ENCODE data around the gene LRRC57.
"Not testable (repeated sequence)": the region's sequence is repeated elsewhere in the genome, so short reads cannot be mapped to it uniquely, and the experiment has no call there.

Gene LRRC57

GRCh38 chr15:42581272-42581730, 32.7 kb upstream of the LRRC57 start:
- Histone ChIP-seq H3K4me1 (ENCODE audit: control insufficient read depth in 2 of 2, insufficient read depth in 2 of 2, low read length in 2 of 2) (peaks cover 6 to 18% of the 10 kb centered on the region in 2 donors), H3K9ac (ENCODE audit: low read depth in 1 of 2, low read length in 2 of 2) (peak overlapping the region; percentile 54 to 74), H3K9me3 (ENCODE audit: control insufficient read depth in 2 of 2, low read length in 2 of 2) (no peaks in the 10 kb centered on the region), H3K4me3 (ENCODE audit: low read length in 2 of 2) (peak overlapping the region; percentile 67 to 68), H3K36me3 (ENCODE audit: control insufficient read depth in 2 of 2, insufficient read depth in 2 of 2, low read length in 2 of 2) (no peaks in the 10 kb centered on the region), H3K27me3 (ENCODE audit: control insufficient read depth in 2 of 2, insufficient read depth in 2 of 2, low read length in 2 of 2) (peaks cover 3 to 5% of the 10 kb centered on the region in 2 donors), H3K27ac (ENCODE audit: low read depth in 2 of 2, low read length in 2 of 2) (peak overlapping the region; percentile 64 to 72)

GRCh38 chr15:42578984-42579537, 30.5 kb upstream of the LRRC57 start:
- no peak overlapping the region for H3K9ac ChIP-seq (ENCODE audit: low read depth in 1 of 2, low read length in 2 of 2)
- no peak overlapping the region for H3K27ac ChIP-seq (ENCODE audit: low read depth in 2 of 2, low read length in 2 of 2)
- no peaks in the 10 kb centered on the region for H3K9me3 ChIP-seq (ENCODE audit: control insufficient read depth in 2 of 2, low read length in 2 of 2)
- peaks cover 10 to 34% of the 10 kb centered on the region in 2 donors for H3K4me1 ChIP-seq (ENCODE audit: control insufficient read depth in 2 of 2, insufficient read depth in 2 of 2, low read length in 2 of 2)
- no peak overlapping the region for H3K4me3 ChIP-seq (ENCODE audit: low read length in 2 of 2)
- H3K36me3 ChIP-seq (ENCODE audit: control insufficient read depth in 2 of 2, insufficient read depth in 2 of 2, low read length in 2 of 2), result no peaks in the 10 kb centered on the region
- H3K27me3 ChIP-seq (ENCODE audit: control insufficient read depth in 2 of 2, insufficient read depth in 2 of 2, low read length in 2 of 2), result peaks cover 3 to 10% of the 10 kb centered on the region in 2 donors

- H3K9ac ChIP-seq (ENCODE audit: low read depth in 1 of 2, low read length in 2 of 2), result no peak overlapping the region
- H3K27ac ChIP-seq (ENCODE audit: low read depth in 2 of 2, low read length in 2 of 2), result no peak overlapping the region
- H3K9me3 ChIP-seq (ENCODE audit: control insufficient read depth in 2 of 2, low read length in 2 of 2), result no peaks in the 10 kb centered on the region
- H3K4me1 ChIP-seq (ENCODE audit: control insufficient read depth in 2 of 2, insufficient read depth in 2 of 2, low read length in 2 of 2), result peaks cover 10 to 36% of the 10 kb centered on the region in 2 donors
- no peaks in the 10 kb centered on the region for H3K36me3 ChIP-seq (ENCODE audit: control insufficient read depth in 2 of 2, insufficient read depth in 2 of 2, low read length in 2 of 2)
- H3K4me3 ChIP-seq (ENCODE audit: low read length in 2 of 2), result peak overlapping the region in 1 of 2 donors; percentile 48
- peaks cover 3 to 10% of the 10 kb centered on the region in 2 donors for H3K27me3 ChIP-seq (ENCODE audit: control insufficient read depth in 2 of 2, insufficient read depth in 2 of 2, low read length in 2 of 2)
These were observed 29.0 kb upstream of the LRRC57 start for GRCh38 chr15:42577514-42578031.

DNA sequence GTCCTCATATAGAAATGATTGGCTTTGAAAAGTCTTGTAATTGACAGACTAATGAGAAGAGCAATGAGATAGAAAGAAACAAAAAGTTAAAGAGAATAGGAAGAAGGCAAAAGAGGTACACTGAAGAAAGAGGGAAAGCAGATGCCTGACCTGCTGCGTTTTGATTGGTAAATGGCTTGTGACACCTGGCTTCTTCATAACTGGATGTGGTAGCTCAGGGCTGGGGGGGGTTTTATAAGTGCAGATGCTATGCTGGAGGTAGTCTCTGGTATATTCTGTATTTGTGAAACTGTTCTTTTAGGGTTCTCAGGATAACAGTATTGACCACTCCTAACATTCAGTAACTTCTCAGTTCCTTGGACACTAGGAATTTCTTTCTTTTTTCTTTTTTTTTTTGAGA, 28.2 kb upstream of the LRRC57 start:
- Histone ChIP-seq H3K27me3 (ENCODE audit: control insufficient read depth in 2 of 2, insufficient read depth in 2 of 2, low read length in 2 of 2) (peaks cover 3 to 10% of the 10 kb centered on the region in 2 donors), H3K9me3 (ENCODE audit: control insufficient read depth in 2 of 2, low read length in 2 of 2) (no peaks in the 10 kb centered on the region), H3K4me1 (ENCODE audit: control insufficient read depth in 2 of 2, insufficient read depth in 2 of 2, low read length in 2 of 2) (peaks cover 6 to 34% of the 10 kb centered on the region in 2 donors), H3K4me3 (ENCODE audit: low read length in 2 of 2) (peak overlapping the region; percentile 21 to 73), H3K9ac (ENCODE audit: low read depth in 1 of 2, low read length in 2 of 2) (no peak overlapping the region), H3K36me3 (ENCODE audit: control insufficient read depth in 2 of 2, insufficient read depth in 2 of 2, low read length in 2 of 2) (no peaks in the 10 kb centered on the region), H3K27ac (ENCODE audit: low read depth in 2 of 2, low read length in 2 of 2) (no peak overlapping the region)

DNA sequence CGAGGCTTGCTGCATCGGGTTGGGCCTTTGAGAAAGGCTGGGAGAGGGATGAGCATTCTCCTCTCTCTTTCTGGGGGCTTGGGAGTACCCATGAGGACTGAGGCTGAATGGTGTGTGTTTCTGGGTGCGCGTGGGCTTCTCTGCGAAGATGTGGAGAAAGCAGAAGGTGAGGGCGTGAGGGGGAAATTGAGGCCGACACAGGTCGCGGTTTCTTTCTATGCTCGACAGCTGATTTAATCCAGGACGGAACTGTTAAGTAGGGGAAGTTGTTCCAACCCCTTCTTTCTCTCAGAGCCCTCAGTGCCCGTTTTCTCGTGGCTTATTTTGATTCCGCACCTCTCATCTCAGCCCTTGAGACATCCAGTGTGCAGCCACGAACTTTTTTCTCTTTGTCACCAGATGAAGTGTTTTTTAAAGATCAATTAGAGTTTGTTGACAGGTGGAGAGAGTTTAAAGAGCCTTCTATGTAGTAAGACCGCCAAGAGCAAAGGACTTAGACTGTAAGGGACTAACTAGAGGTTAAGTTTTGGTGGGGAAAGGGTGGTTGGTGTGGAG, 27.5 kb upstream of the LRRC57 start:
- peaks cover 3 to 10% of the 10 kb centered on the region in 2 donors for H3K27me3 ChIP-seq (ENCODE audit: control insufficient read depth in 2 of 2, insufficient read depth in 2 of 2, low read length in 2 of 2)
- peak overlapping the region; percentile 73 to 80 for H3K4me3 ChIP-seq (ENCODE audit: low read length in 2 of 2)
- no peaks in the 10 kb centered on the region for H3K36me3 ChIP-seq (ENCODE audit: control insufficient read depth in 2 of 2, insufficient read depth in 2 of 2, low read length in 2 of 2)
- H3K27ac ChIP-seq (ENCODE audit: low read depth in 2 of 2, low read length in 2 of 2), result peak overlapping the region; percentile 60 to 72
- peaks cover 4 to 28% of the 10 kb centered on the region in 2 donors for H3K4me1 ChIP-seq (ENCODE audit: control insufficient read depth in 2 of 2, insufficient read depth in 2 of 2, low read length in 2 of 2)
- H3K9me3 ChIP-seq (ENCODE audit: control insufficient read depth in 2 of 2, low read length in 2 of 2), result no peaks in the 10 kb centered on the region
- peak overlapping the region; percentile 66 to 76 for H3K9ac ChIP-seq (ENCODE audit: low read depth in 1 of 2, low read length in 2 of 2)

GRCh38 chr15:42575188-42576039, 26.8 kb upstream of the LRRC57 start, which contains the start of gene STARD9:
Gene STARD9, plus strand, starts transcription at chr15:42575606. Its CDS starts 110 bp downstream, at chr15:42575716.
- peaks cover 4 to 25% of the 10 kb centered on the region in 2 donors for H3K4me1 ChIP-seq (ENCODE audit: control insufficient read depth in 2 of 2, insufficient read depth in 2 of 2, low read length in 2 of 2)
- H3K27ac ChIP-seq (ENCODE audit: low read depth in 2 of 2, low read length in 2 of 2), result peak within 1 kb of the TSS; percentile 72 to 81
- no peaks in the 10 kb centered on the region for H3K36me3 ChIP-seq (ENCODE audit: control insufficient read depth in 2 of 2, insufficient read depth in 2 of 2, low read length in 2 of 2)
- H3K9me3 ChIP-seq (ENCODE audit: control insufficient read depth in 2 of 2, low read length in 2 of 2), result no peaks in the 10 kb centered on the region
- H3K4me3 ChIP-seq (ENCODE audit: low read length in 2 of 2), result peak within 1 kb of the TSS; percentile 73 to 80
- peak within 1 kb of the TSS; percentile 66 to 76 for H3K9ac ChIP-seq (ENCODE audit: low read depth in 1 of 2, low read length in 2 of 2)
- H3K27me3 ChIP-seq (ENCODE audit: control insufficient read depth in 2 of 2, insufficient read depth in 2 of 2, low read length in 2 of 2), result peaks cover 3 to 10% of the 10 kb centered on the region in 2 donors

GRCh38 chr15:42558739-42559138, 10.1 kb upstream of the LRRC57 start:
- Histone ChIP-seq H3K27ac (ENCODE audit: low read depth in 2 of 2, low read length in 2 of 2) (no peak overlapping the region), H3K9me3 (ENCODE audit: control insufficient read depth in 2 of 2, low read length in 2 of 2) (no peaks in the 10 kb centered on the region), H3K27me3 (ENCODE audit: control insufficient read depth in 2 of 2, insufficient read depth in 2 of 2, low read length in 2 of 2) (no peaks in the 10 kb centered on the region), H3K36me3 (ENCODE audit: control insufficient read depth in 2 of 2, insufficient read depth in 2 of 2, low read length in 2 of 2) (peaks cover 12 to 33% of the 10 kb centered on the region in 2 donors), H3K4me3 (ENCODE audit: low read length in 2 of 2) (no peak overlapping the region), H3K4me1 (ENCODE audit: control insufficient read depth in 2 of 2, insufficient read depth in 2 of 2, low read length in 2 of 2) (no peaks in the 10 kb centered on the region), H3K9ac (ENCODE audit: low read depth in 1 of 2, low read length in 2 of 2) (no peak overlapping the region)

DNA sequence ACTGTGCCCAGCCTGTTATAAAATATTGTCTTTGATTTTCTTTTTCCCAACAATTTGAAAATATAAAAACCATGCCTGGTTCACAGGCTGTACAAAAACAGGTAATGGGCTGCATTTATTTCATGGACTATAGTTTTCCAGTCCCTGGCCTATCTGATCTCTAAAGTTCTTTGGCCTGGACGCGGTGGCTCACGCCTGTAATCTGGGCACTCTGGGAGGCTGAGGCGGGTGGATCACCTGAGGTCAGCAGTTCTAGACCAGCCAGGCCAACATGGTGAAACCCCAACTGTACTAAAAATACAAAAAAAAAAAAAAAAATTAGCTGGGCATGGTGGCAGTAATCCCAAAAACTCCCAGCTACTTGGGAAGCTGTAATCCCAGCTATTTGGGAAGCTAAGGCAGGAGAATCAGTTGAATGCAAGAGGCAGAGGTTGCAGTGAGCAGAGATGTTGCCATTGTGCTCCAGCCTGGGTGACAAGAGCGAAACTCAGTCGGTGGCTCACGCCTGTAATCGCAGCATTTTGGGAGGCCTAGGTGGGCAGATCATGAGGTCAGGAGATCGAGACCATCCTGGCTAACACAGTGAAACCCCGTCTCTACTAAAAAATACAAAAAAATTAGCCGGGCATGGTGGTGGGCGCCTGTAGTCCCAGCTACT, 8.1 kb upstream of the LRRC57 start:
- H3K4me1 ChIP-seq (ENCODE audit: control insufficient read depth in 2 of 2, insufficient read depth in 2 of 2, low read length in 2 of 2); H3K9me3 ChIP-seq (ENCODE audit: control insufficient read depth in 2 of 2, low read length in 2 of 2); H3K27ac ChIP-seq (ENCODE audit: low read depth in 2 of 2, low read length in 2 of 2); H3K4me3 ChIP-seq (ENCODE audit: low read length in 2 of 2); H3K9ac ChIP-seq (ENCODE audit: low read depth in 1 of 2, low read length in 2 of 2); H3K27me3 ChIP-seq (ENCODE audit: control insufficient read depth in 2 of 2, insufficient read depth in 2 of 2, low read length in 2 of 2): not testable (repeated sequence)
- peaks cover 8 to 20% of the 10 kb centered on the region in 2 donors for H3K36me3 ChIP-seq (ENCODE audit: control insufficient read depth in 2 of 2, insufficient read depth in 2 of 2, low read length in 2 of 2)

- H3K27ac ChIP-seq (ENCODE audit: low read depth in 2 of 2, low read length in 2 of 2), result no peak overlapping the region
- H3K4me3 ChIP-seq (ENCODE audit: low read length in 2 of 2), result no peak overlapping the region
- no peaks in the 10 kb centered on the region for H3K27me3 ChIP-seq (ENCODE audit: control insufficient read depth in 2 of 2, insufficient read depth in 2 of 2, low read length in 2 of 2)
- no peaks in the 10 kb centered on the region for H3K9me3 ChIP-seq (ENCODE audit: control insufficient read depth in 2 of 2, low read length in 2 of 2)
- peaks cover 0 to 4% of the 10 kb centered on the region in 2 donors for H3K4me1 ChIP-seq (ENCODE audit: control insufficient read depth in 2 of 2, insufficient read depth in 2 of 2, low read length in 2 of 2)
- H3K36me3 ChIP-seq (ENCODE audit: control insufficient read depth in 2 of 2, insufficient read depth in 2 of 2, low read length in 2 of 2), result peaks cover 0 to 2% of the 10 kb centered on the region in 2 donors
- H3K9ac ChIP-seq (ENCODE audit: low read depth in 1 of 2, low read length in 2 of 2), result no peak overlapping the region
These were observed 5.0 kb upstream of the LRRC57 start for GRCh38 chr15:42553554-42553953.

Data from mucosa of rectum (tissue), 2 donors.